Adrenal gland (tissue), 12 donors: ENCODE data around the gene PRKN. TPM values are rescaled to one million over a fixed set of nuclear protein-coding genes. Genes with fewer than 3 reads are reported as not detected.

Experiments
- DNase-seq, 7 donors: peaks; one replicate each; pipeline ENCODE4 v3.0.0-alpha.2; 2019 to 2020
- H3K27ac ChIP-seq, 5 donors: fragments of 200-600 bp; sonication (generic) in 4 of 5; 1 replicate in 3 of 5; 2 replicates in 2 of 5; pipeline versions ENCODE4 v1.5.1 to v1.8.0; 2016 to 2020; ENCODE audit warnings: mild to moderate bottlenecking in 1 of 5
- H3K27me3 ChIP-seq: fragments of 200-600 bp; 2 replicates; pipeline ENCODE4 v1.8.0; 2021
- H3K36me3 ChIP-seq, 2 donors: fragments of 200-600 bp; replicated peaks in 1 of 2; 1 replicate in 1 of 2; 2 replicates in 1 of 2; pipeline versions ENCODE4 v1.5.1 to v1.8.0; 2018 to 2022
- H3K4me1 ChIP-seq, 2 donors: fragments of 200-600 bp; replicated peaks in 1 of 2; 1 replicate in 1 of 2; 2 replicates in 1 of 2; pipeline versions ENCODE4 v1.5.1 to v1.8.0; 2018 to 2021
- H3K4me3 ChIP-seq, 4 donors: fragments of 200-600 bp; sonication (generic) in 3 of 4; one replicate each; pipeline ENCODE4 v1.5.1; 2016 to 2018
- H3K9me3 ChIP-seq, 3 donors: fragments of 200-600 bp; sonication (generic) in 1 of 3; replicated peaks in 1 of 3; 1 replicate in 2 of 3; 2 replicates in 1 of 3; pipeline versions ENCODE4 v1.5.1 to v1.8.0; 2016 to 2021
- POLR2A ChIP-seq, 2 donors: fragments of 450-650 bp; IDR thresholded peaks; one replicate each; pipeline ENCODE4 v1.6.1; 2017; ENCODE audit warnings: antibody characterized with exemption in 2 of 2, mild to moderate bottlenecking in 2 of 2, moderate library complexity in 1 of 2
- WGBS, 4 donors: extraction: QIAGEN DNeasy Blood & Tissue Kit in 2 of 4; methylation state at CpG; one replicate each; pipeline versions ENCODE4 v1.1.5 to v1.1.7; 2013 to 2017; 5-methylcytosine and 5-hydroxymethylcytosine counted together
- intact Hi-C, 2 donors: fragments of 100-400 bp; cut with DNase I; formaldehyde crosslinking; loops; one replicate each; pipeline versions ENCODE4 v1.14.1 to v1.15.0; 2022 to 2023
- polyA plus RNA-seq, 3 donors: library from polyadenylated mRNA; stranded (reverse); fragments of 200-250 nt in 2 of 3; fragments of 350-450 nt in 1 of 3; fragmentation: Illumina TruSeq in 1 of 3; extraction: RNeasy Lipid Tissue Mini Kit (QIAGEN cat#74804) in 1 of 3; gene quantifications; one replicate each; pipeline ENCODE4 v1.2.3, GENCODE V29; 2013 to 2014
- total RNA-seq, 9 donors: library from RNA; depleted of rRNA in 4 of 9; stranded (reverse); fragments of >200 nt in 4 of 9; fragments of 120-200 nt in 1 of 9; fragmentation: NEBNext Ultra II Directional in 1 of 9; extraction: Animal tissue kit (Norgen Biotek cat#: 25700) in 1 of 9; gene quantifications; one replicate each; pipeline versions ENCODE4 v1.1.0 to v1.2.4, GENCODE V29; 2013 to 2023
- TF ChIP-seq, protein P1 (sequence below), 6 experiments: fragments of 450-650 bp in 4 of 6; fragments of 200-600 bp in 2 of 6; sonication (generic) in 1 of 6; IDR thresholded peaks; 1 replicate in 5 of 6; 2 replicates in 1 of 6; pipeline versions ENCODE4 v1.5.1 to v1.8.0; 2016 to 2021; ENCODE audit warnings: antibody characterized with exemption in 6 of 6, mild to moderate bottlenecking in 2 of 6, moderate library complexity in 1 of 6
- donor health status: healthy with polysubstance abuse.
- donor health status: Bipolar disorder and iron deficiency.
- donor health status: DM: yes; HTN: yes; CAD: no.
- donor health status: DM: no; HTN: no; CAD: no.
- donor health status: DM: no; HTN: no; CAD: no.
- donor health status: DM: yes; HTN: yes; CAD: no.

Gene PRKN
- total and polyA plus RNA-seq, 12 donors: 1.9 to 159 (median 13.3) TPM

- no peaks in the 10 kb centered on the region for H3K9me3 ChIP-seq
- no peaks in the 10 kb centered on the region for H3K27me3 ChIP-seq
- TF ChIP-seq, protein P1, sequence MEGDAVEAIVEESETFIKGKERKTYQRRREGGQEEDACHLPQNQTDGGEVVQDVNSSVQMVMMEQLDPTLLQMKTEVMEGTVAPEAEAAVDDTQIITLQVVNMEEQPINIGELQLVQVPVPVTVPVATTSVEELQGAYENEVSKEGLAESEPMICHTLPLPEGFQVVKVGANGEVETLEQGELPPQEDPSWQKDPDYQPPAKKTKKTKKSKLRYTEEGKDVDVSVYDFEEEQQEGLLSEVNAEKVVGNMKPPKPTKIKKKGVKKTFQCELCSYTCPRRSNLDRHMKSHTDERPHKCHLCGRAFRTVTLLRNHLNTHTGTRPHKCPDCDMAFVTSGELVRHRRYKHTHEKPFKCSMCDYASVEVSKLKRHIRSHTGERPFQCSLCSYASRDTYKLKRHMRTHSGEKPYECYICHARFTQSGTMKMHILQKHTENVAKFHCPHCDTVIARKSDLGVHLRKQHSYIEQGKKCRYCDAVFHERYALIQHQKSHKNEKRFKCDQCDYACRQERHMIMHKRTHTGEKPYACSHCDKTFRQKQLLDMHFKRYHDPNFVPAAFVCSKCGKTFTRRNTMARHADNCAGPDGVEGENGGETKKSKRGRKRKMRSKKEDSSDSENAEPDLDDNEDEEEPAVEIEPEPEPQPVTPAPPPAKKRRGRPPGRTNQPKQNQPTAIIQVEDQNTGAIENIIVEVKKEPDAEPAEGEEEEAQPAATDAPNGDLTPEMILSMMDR (IDR thresholded peaks at IDR 0.05): no peak
- no peak for TF ChIP-seq POLR2A (IDR thresholded peaks at IDR 0.05)
- no peak overlapping the region for H3K4me3 ChIP-seq
- intact Hi-C loops: no loop called here
- no peaks in the 10 kb centered on the region for H3K36me3 ChIP-seq
- WGBS, 4 donors: 69 to 84% (median 75%) methylated on average over 5 of the region's 5 CpGs
- no peak for DNase-seq
- peaks cover 4 to 23% of the 10 kb centered on the region in 2 donors for H3K4me1 ChIP-seq
- H3K27ac ChIP-seq: peak overlapping the region in 2 of 5 donors; percentile 35 to 40
Measured at GRCh38 chr6:162622572-162622971, 105.0 kb downstream of the PRKN start.

- peak; percentile 45 to 85 (median 78) for DNase-seq
Measured at GRCh38 chr6:162621246-162621645, 106.3 kb downstream of the PRKN start.

DNA sequence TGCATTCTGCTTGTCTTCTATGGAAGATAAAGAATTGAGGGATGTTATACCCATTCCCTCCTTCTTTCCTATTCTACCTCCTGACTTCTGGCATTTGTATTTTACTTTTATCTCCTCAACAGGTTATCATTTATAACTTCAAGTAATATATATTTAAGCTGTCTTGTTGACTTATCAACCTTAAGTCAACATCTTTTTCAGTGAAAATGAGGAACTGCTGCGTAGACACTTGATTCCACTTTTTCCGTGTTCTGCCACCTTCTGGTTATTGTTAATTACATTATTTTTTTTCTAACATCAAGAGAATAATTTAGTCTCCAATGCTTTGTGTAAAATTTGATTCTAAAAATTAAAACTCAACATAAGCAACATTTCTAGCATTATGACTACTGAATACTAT, 107.5 kb downstream of the PRKN start:
- no peak for DNase-seq
- WGBS, 4 donors: 83 to 90% (median 85%) methylated on average over 2 of the region's 2 CpGs
- Histone ChIP-seq H3K27me3 (no peaks in the 10 kb centered on the region), H3K9me3 (no peaks in the 10 kb centered on the region), H3K4me1 (peaks cover under 1 to 22% of the 10 kb centered on the region in 2 donors), H3K4me3 (no peak overlapping the region), H3K36me3 (no peaks in the 10 kb centered on the region), H3K27ac (no peak overlapping the region)
- no peak for TF ChIP-seq POLR2A (IDR thresholded peaks at IDR 0.05)
- TF ChIP-seq, protein P1 (IDR thresholded peaks at IDR 0.05): no peak
- intact Hi-C loops: no loop called here

More at GRCh38 chr6:162621246-162621645, 106.3 kb downstream of the PRKN start:
- WGBS, 4 donors: 26 to 39% (median 32%) methylated on average over 4 of the region's 4 CpGs
- Histone ChIP-seq H3K4me1 (peaks cover 4 to 23% of the 10 kb centered on the region in 2 donors), H3K4me3 (no peak overlapping the region), H3K9me3 (no peaks in the 10 kb centered on the region), H3K36me3 (no peaks in the 10 kb centered on the region), H3K27me3 (no peaks in the 10 kb centered on the region), H3K27ac (peak overlapping the region in 3 of 5 donors; percentile 20 to 60 (median 27))
- peak in 1 of 2 donors; percentile 52 for TF ChIP-seq POLR2A (IDR thresholded peaks at IDR 0.05)
- TF ChIP-seq, protein P1 (IDR thresholded peaks at IDR 0.05): no peak
- intact Hi-C loops: no loop called here

DNA sequence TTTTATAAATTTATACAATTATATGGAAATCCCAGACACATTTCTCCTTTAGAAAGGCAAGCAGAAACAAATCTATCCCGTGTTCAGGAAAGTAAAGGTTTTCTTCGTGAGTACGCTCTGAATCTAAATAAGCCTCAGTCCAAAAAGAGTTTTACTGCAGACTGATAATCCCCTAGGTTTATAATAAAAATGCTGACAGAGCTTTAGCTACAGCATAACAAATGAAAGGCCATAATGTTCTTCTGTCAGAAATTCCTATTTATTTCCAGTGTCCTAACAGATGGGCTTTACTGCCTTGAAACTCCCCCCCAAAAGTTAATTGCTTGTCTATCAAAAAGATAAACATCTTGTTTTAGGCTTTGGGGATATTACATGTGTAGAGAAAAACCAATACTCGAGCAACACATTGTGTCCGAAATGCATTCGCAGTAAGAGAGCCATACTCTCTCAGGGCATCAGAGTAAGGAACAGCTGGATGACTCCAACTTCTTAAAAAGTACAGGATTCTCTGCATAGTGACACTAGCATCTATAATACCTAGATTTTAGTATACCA, 109.0 kb downstream of the PRKN start:
- intact Hi-C loops: no loop called here

More for the DNA sequence above, 109.0 kb downstream of the PRKN start:
- Histone ChIP-seq H3K27ac (no peak overlapping the region), H3K9me3 (no peaks in the 10 kb centered on the region), H3K4me3 (no peak overlapping the region), H3K27me3 (no peaks in the 10 kb centered on the region), H3K4me1 (peaks cover 9 to 24% of the 10 kb centered on the region in 2 donors), H3K36me3 (no peaks in the 10 kb centered on the region)
- TF ChIP-seq, protein P1 (IDR thresholded peaks at IDR 0.05): no peak
- TF ChIP-seq POLR2A (IDR thresholded peaks at IDR 0.05): no peak
- 89 to 95% (median 93%) methylated on average over 6 of the region's 6 CpGs for WGBS, 4 donors
- no peak for DNase-seq
